ENCODE data around the gene TFEB.

GRCh38 chr6:41715795-41716515 is 19.5 kb downstream of the TFEB start:
- TF ChIP-seq CTCF (IDR thresholded peaks at IDR 0.05) (no peak), EZH2 (IDR thresholded peaks at IDR 0.05) (no peak)
